Kidney (tissue), 14 donors: Measurements from ENCODE around the gene MCMBP. TPM values are rescaled to one million over a fixed set of nuclear protein-coding genes. Genes with fewer than 3 reads are reported as not detected.

ENCODE experiments used
- DNase-seq, 5 donors: peaks; one replicate each; pipeline ENCODE4 v3.0.0-alpha.2; 2013 to 2020
- FAIRE-seq: peaks from 2 replicates; lab custom pipeline; 2012; peaks lifted over from hg19 to GRCh38; lab: Jason Lieb, UNC
- H3K27ac ChIP-seq, 2 donors: one replicate each; pipeline ENCODE4 v1.7.0; 2013; ENCODE audit warnings: low read depth in 2 of 2, low read length in 2 of 2, inconsistent platforms in 1 of 2
- H3K27me3 ChIP-seq: one replicate; pipeline ENCODE4 v1.7.1; 2013; ENCODE audit warnings: low read length, inconsistent platforms; ENCODE audit not compliant: control insufficient read depth, insufficient read depth
- H3K36me3 ChIP-seq, 3 donors: one replicate each; pipeline versions ENCODE4 v1.7.0 to v1.7.1; 2013; ENCODE audit warnings: low read length in 3 of 3, control low read depth in 1 of 3, inconsistent platforms in 1 of 3; ENCODE audit not compliant: insufficient read depth in 3 of 3, control insufficient read depth in 2 of 3
- H3K4me1 ChIP-seq, 3 donors: one replicate each; pipeline versions ENCODE4 v1.7.0 to v1.7.1; 2013; ENCODE audit warnings: low read length in 3 of 3, inconsistent platforms in 1 of 3, low read depth in 1 of 3; ENCODE audit not compliant: control insufficient read depth in 2 of 3, insufficient read depth in 2 of 3
- H3K4me3 ChIP-seq, 3 donors: one replicate each; pipeline versions ENCODE4 v1.7.0 to v1.8.1; 2013; ENCODE audit warnings: low read length in 3 of 3, control low read depth in 1 of 3, inconsistent platforms in 1 of 3
- H3K9ac ChIP-seq, 3 donors: one replicate each; pipeline versions ENCODE4 v1.7.0 to v1.7.1; 2013; ENCODE audit warnings: low read length in 3 of 3, control low read depth in 1 of 3, inconsistent platforms in 1 of 3
- H3K9me3 ChIP-seq, 3 donors: one replicate each; pipeline versions ENCODE4 v1.7.0 to v1.7.1; 2013; ENCODE audit warnings: low read length in 3 of 3, control low read depth in 1 of 3, inconsistent platforms in 1 of 3; ENCODE audit not compliant: control insufficient read depth in 2 of 3, insufficient read depth in 1 of 3
- CTCF ChIP-seq: IDR thresholded peaks from 3 replicates; pipeline ENCODE4 v1.5.1; 2012; ENCODE audit warnings: mild to moderate bottlenecking, moderate library complexity, borderline replicate concordance; ENCODE audit not compliant: insufficient read depth; ENCODE audit errors: extremely low read depth
- intact Hi-C: fragments of 100-400 bp; cut with DNase I; formaldehyde crosslinking; loops from one replicate; pipeline ENCODE4 v1.11.1; 2022
- polyA plus RNA-seq: library from polyadenylated mRNA; stranded (reverse); fragments of 350-450 nt; fragmentation: Illumina TruSeq; extraction: RNeasy Lipid Tissue Mini Kit (QIAGEN cat#74804); gene quantifications from one replicate; pipeline ENCODE4 v1.2.3, GENCODE V29; 2014; ENCODE audit warnings: low read depth, low replicate concordance; ENCODE audit not compliant: insufficient read depth
- total RNA-seq: library from RNA; stranded (reverse); fragmentation: NEBNext Ultra II Directional; extraction: Animal tissue kit (Norgen Biotek cat#: 25700); gene quantifications from one replicate; pipeline ENCODE4 v1.2.1, GENCODE V29; 2021
- donor health status: control.
- donor health status: control.
- donor health status: control.
- donor health status: control.
- donor health status: control.
- donor health status: DM: yes; HTN: yes; CAD: no.
- donor health status: Normal renal cell carcinoma (clear cell type).

Gene MCMBP
- total and polyA plus RNA-seq, 2 donors from 2014 or later, result 21.3 to 45.3 TPM

GRCh38 chr10:119834188-119834587 is 38.5 kb downstream of the MCMBP start:
- no peak for FAIRE-seq
- Histone ChIP-seq H3K4me1 (peaks cover 0 to 14% (median 2%) of the 10 kb centered on the region in 3 donors), H3K4me3 (no peak overlapping the region), H3K36me3 (peaks cover 7 to 31% (median 27%) of the 10 kb centered on the region in 3 donors), H3K27me3 (no peaks in the 10 kb centered on the region), H3K27ac (no peak overlapping the region), H3K9ac (no peak overlapping the region), H3K9me3 (no peaks in the 10 kb centered on the region)
- no peak for DNase-seq
- TF ChIP-seq CTCF, result no peak
- intact Hi-C loops, result no loop called here

GRCh38 chr10:119832951-119833350 is 39.7 kb downstream of the MCMBP start:
- no peak overlapping the region for H3K9ac ChIP-seq
- peaks cover 0 to 14% (median 2%) of the 10 kb centered on the region in 3 donors for H3K4me1 ChIP-seq
- no peaks in the 10 kb centered on the region for H3K27me3 ChIP-seq
- intact Hi-C loops, result no loop called here
- no peaks in the 10 kb centered on the region for H3K9me3 ChIP-seq
- TF ChIP-seq CTCF, result no peak
- peak in 1 of 5 donors; percentile 10 for DNase-seq
- no peak overlapping the region for H3K27ac ChIP-seq
- peaks cover 7 to 33% (median 28%) of the 10 kb centered on the region in 3 donors for H3K36me3 ChIP-seq
- no peak overlapping the region for H3K4me3 ChIP-seq
- FAIRE-seq, result no peak

- no peak overlapping the region for H3K4me3 ChIP-seq
- TF ChIP-seq CTCF, result no peak
- H3K27ac ChIP-seq, result no peak overlapping the region
- FAIRE-seq (no peak), DNase-seq (no peak)
- no peaks in the 10 kb centered on the region for H3K9me3 ChIP-seq
- intact Hi-C loops, result no loop called here
- no peak overlapping the region for H3K9ac ChIP-seq
- H3K36me3 ChIP-seq, result peaks cover 4 to 30% (median 27%) of the 10 kb centered on the region in 3 donors
- peaks cover 2 to 14% (median 3%) of the 10 kb centered on the region in 3 donors for H3K4me1 ChIP-seq
- H3K27me3 ChIP-seq, result no peaks in the 10 kb centered on the region
Observed at GRCh38 chr10:119831656-119832055, 41.0 kb downstream of the MCMBP start.

GRCh38 chr10:119830851-119831250 is 41.8 kb downstream of the MCMBP start:
- no peak for FAIRE-seq
- Histone ChIP-seq H3K4me3 (no peak overlapping the region), H3K36me3 (peaks cover 6 to 24% (median 23%) of the 10 kb centered on the region in 3 donors), H3K4me1 (peaks cover 2 to 14% (median 3%) of the 10 kb centered on the region in 3 donors), H3K27me3 (no peaks in the 10 kb centered on the region), H3K9me3 (no peaks in the 10 kb centered on the region), H3K27ac (no peak overlapping the region), H3K9ac (no peak overlapping the region)
- intact Hi-C loops, result no loop called here
- DNase-seq, result no peak
- no peak for TF ChIP-seq CTCF
